HCT116 (cell line): ENCODE data around the gene ADAM11. TPM values are rescaled to one million over a fixed set of nuclear protein-coding genes. Genes with fewer than 3 reads are reported as not detected.

Experiments used
- ATAC-seq: fragments of 200-7000 bp; cut with Tn5 transposase; 2 replicates; pipeline ENCODE4 v1.9.1; 2020; ENCODE audit warnings: mild to moderate bottlenecking, moderate library complexity
- BruUV-seq: library from RNA; stranded (reverse); fragments of 400-500 nt; replicated peaks from 2 replicates; lab custom pipeline; 2021; lab: Mats Ljungman, UMichigan
- CTCF ChIA-PET: fragments of 300-600 bp; sonication (Branson Sonifier 250); formaldehyde crosslinking; loops from one replicate; lab custom pipeline; 2021; ENCODE audit warnings: antibody characterized with exemption; lab: Charles Lee
- POLR2A ChIA-PET: fragments of 300-600, 350-600 bp; sonication (Branson Sonifier 250); formaldehyde crosslinking; loops from one replicate; lab custom pipeline; 2021; ENCODE audit warnings: antibody characterized with exemption; lab: Charles Lee
- RAD21 ChIA-PET, 2 experiments: fragments of 300-600 bp; sonication (Branson Sonifier 250); formaldehyde crosslinking; loops; one replicate each; lab custom pipeline; 2023; ENCODE audit warnings: low total read pairs in 2 of 2; ENCODE audit not compliant: uncharacterized antibody in 2 of 2, unreplicated experiment in 2 of 2, low non-redundant PET in 1 of 2; lab: Charles Lee
- DNase-seq: peaks from one replicate; pipeline ENCODE4 v3.0.0-alpha.2; 2010; ENCODE audit warnings: low read depth, low spot score
- H2AFZ ChIP-seq: fragments of 200-600 bp; shearing (Covaris generic), sonication (generic); 2 replicates; pipeline ENCODE4 v1.6.1; 2017; ENCODE audit warnings: low read depth, mixed run types, mixed read lengths, antibody characterized with exemption, low read length; ENCODE audit not compliant: poor library complexity, severe bottlenecking
- H3K27ac ChIP-seq: 2 replicates; pipeline ENCODE4 v1.5.1; 2012; ENCODE audit warnings: low read depth, low read length
- H3K27me3 ChIP-seq: fragments of 200-600 bp; sonication (generic); 2 replicates; pipeline ENCODE4 v1.6.1; 2016; ENCODE audit warnings: mixed run types, low read length, mixed read lengths; ENCODE audit not compliant: insufficient read depth
- H3K36me3 ChIP-seq, 2 experiments: fragments of 200-500 bp in 1 of 2; fragments of 200-600 bp in 1 of 2; sonication (Bioruptor generic) in 1 of 2; sonication (generic) in 1 of 2; 2 replicates each; pipeline versions ENCODE4 v1.5.1 to v1.6.1; 2014 to 2016; ENCODE audit warnings: low read length in 2 of 2, inconsistent platforms in 1 of 2, mixed read lengths in 1 of 2, mixed run types in 1 of 2; ENCODE audit not compliant: insufficient read depth in 2 of 2, control insufficient read depth in 1 of 2
- H3K4me1 ChIP-seq, 2 experiments: fragments of 200-600 bp in 1 of 2; sonication (generic) in 1 of 2; 2 replicates each; pipeline versions ENCODE4 v1.5.1 to v1.6.1; 2012 to 2017; ENCODE audit warnings: low read length in 2 of 2, inconsistent platforms in 1 of 2, mild to moderate bottlenecking in 1 of 2, mixed read lengths in 1 of 2, mixed run types in 1 of 2, moderate library complexity in 1 of 2; ENCODE audit not compliant: insufficient read depth in 2 of 2, control insufficient read depth in 1 of 2
- H3K4me2 ChIP-seq: fragments of 200-600 bp; sonication (generic); 2 replicates; pipeline ENCODE4 v1.6.1; 2017; ENCODE audit warnings: mixed run types, low read length, mixed read lengths
- H3K4me3 ChIP-seq, 2 experiments: fragments of 200-600 bp in 1 of 2; sonication (generic) in 1 of 2; replicated peaks in 1 of 2; 2 replicates each; pipeline ENCODE4 v1.5.1; 2011 to 2016; ENCODE audit warnings: low read length in 2 of 2, control low read depth in 1 of 2, low read depth in 1 of 2, mild to moderate bottlenecking in 1 of 2, mixed read lengths in 1 of 2, mixed run types in 1 of 2
- H3K79me2 ChIP-seq: fragments of 200-600 bp; sonication (generic); 2 replicates; pipeline ENCODE4 v1.6.1; 2017; ENCODE audit warnings: mild to moderate bottlenecking, mixed run types, low read length, moderate library complexity, mixed read lengths; ENCODE audit not compliant: insufficient read depth
- H3K9ac ChIP-seq: fragments of 200-600 bp; sonication (generic); 2 replicates; pipeline ENCODE4 v1.6.1; 2016; ENCODE audit warnings: low read length, mixed read lengths
- H3K9me2 ChIP-seq: fragments of 200-600 bp; sonication (generic), shearing (Covaris generic); 2 replicates; pipeline ENCODE4 v1.6.1; 2017; ENCODE audit warnings: mixed run types, mild to moderate bottlenecking, moderate library complexity; ENCODE audit not compliant: insufficient read depth
- H3K9me3 ChIP-seq, 2 experiments: fragments of 200-500 bp in 1 of 2; fragments of 200-600 bp in 1 of 2; sonication (Bioruptor generic) in 1 of 2; sonication (generic) in 1 of 2; 2 replicates each; pipeline ENCODE4 v1.6.1; 2014 to 2017; ENCODE audit warnings: low read length in 2 of 2, mixed read lengths in 2 of 2, inconsistent platforms in 1 of 2, low read depth in 1 of 2, mild to moderate bottlenecking in 1 of 2, mixed run types in 1 of 2, moderate library complexity in 1 of 2; ENCODE audit not compliant: control insufficient read depth in 1 of 2, insufficient read depth in 1 of 2
- H4K20me1 ChIP-seq: fragments of 200-600 bp; sonication (generic), shearing (Covaris generic); 2 replicates; pipeline ENCODE4 v1.6.1; 2017; ENCODE audit warnings: mixed run types, mild to moderate bottlenecking, moderate library complexity; ENCODE audit not compliant: insufficient read depth
- CBX3 ChIP-seq: IDR thresholded peaks from 2 replicates; pipeline ENCODE4 v1.6.1; 2012; ENCODE audit warnings: low read depth
- CEBPB ChIP-seq: IDR thresholded peaks from 2 replicates; pipeline ENCODE4 v1.6.1; 2012; ENCODE audit warnings: low read depth
- JUND ChIP-seq: IDR thresholded peaks from 2 replicates; pipeline ENCODE4 v1.6.1; 2012
- POLR2AphosphoS5 ChIP-seq: IDR thresholded peaks from 2 replicates; pipeline ENCODE4 v1.6.1; 2011; ENCODE audit warnings: mild to moderate bottlenecking, low read depth, low read length, moderate library complexity
- RAD21 ChIP-seq: IDR thresholded peaks from 2 replicates; pipeline ENCODE4 v1.6.1; 2012; ENCODE audit warnings: low read depth, mild to moderate bottlenecking
- SP1 ChIP-seq: IDR thresholded peaks from 2 replicates; pipeline ENCODE4 v1.6.1; 2012; ENCODE audit warnings: low read depth
- SRF ChIP-seq: IDR thresholded peaks from 2 replicates; pipeline ENCODE4 v1.6.1; 2012; ENCODE audit warnings: low read depth
- ZFX ChIP-seq: fragments of 450-650 bp; IDR thresholded peaks from 2 replicates; pipeline ENCODE4 v1.6.1; 2017
- ZNF274 ChIP-seq: fragments of 200-500 bp; sonication (Bioruptor generic); IDR thresholded peaks from 2 replicates; pipeline ENCODE4 v1.6.1; 2014; ENCODE audit warnings: mild to moderate bottlenecking, low read depth, low read length, inconsistent platforms
- intact Hi-C: fragments of 100-400 bp; cut with micrococcal nuclease; formaldehyde crosslinking; loops from 2 replicates; pipeline ENCODE4 v1.10.0; 2022
- total RNA-seq: library from RNA; stranded (reverse); gene quantifications from one replicate; pipeline ENCODE4 v1.2.1, GENCODE V29; 2021; ENCODE audit not compliant: unreplicated experiment
- TF ChIP-seq, protein P1 (sequence below): IDR thresholded peaks from 2 replicates; pipeline ENCODE4 v1.6.1; 2011; ENCODE audit warnings: mild to moderate bottlenecking, low read length, moderate library complexity; ENCODE audit not compliant: insufficient replicate concordance; ENCODE audit errors: extremely low read depth
- TF ChIP-seq, protein P2 (sequence below): IDR thresholded peaks from 2 replicates; pipeline ENCODE4 v1.6.1; 2012
- TF ChIP-seq, protein P3 (sequence below): IDR thresholded peaks from 2 replicates; pipeline ENCODE4 v1.6.1; 2012

Gene ADAM11
- total RNA-seq, 1 experiment from 2014 or later = 7.7 TPM

DNA sequence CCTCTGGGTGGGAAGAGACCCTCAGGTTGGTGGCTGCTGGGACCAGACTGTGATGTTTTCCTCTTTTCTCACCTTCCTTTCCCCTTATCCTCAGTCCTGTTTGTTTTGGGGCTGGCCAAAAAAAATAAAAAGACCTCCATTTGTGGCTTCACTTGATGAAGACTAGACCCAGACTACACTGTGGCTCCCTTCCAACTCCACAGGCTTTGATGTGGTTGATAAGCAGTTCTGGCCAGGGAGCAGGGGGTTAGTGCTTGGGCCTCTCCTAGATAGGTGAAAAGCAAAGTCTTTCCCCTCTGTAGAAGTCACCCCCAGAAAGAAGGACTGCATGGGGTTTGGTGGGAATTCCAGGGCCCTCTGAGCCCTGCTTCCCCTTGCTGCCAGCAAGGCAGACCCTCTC, 11.2 kb upstream of the ADAM11 start:
- H2AFZ ChIP-seq = no peak overlapping the region
- POLR2A ChIA-PET = no interaction called here

More for the DNA sequence above, 11.2 kb upstream of the ADAM11 start:
- Histone ChIP-seq H3K4me2 (no peak overlapping the region), H3K79me2 (no peaks in the 10 kb centered on the region), H3K9ac (no peak overlapping the region), H3K4me3 (no peak overlapping the region), H3K9me2 (no peaks in the 10 kb centered on the region), H3K36me3 (peaks cover 0 to 4% of the 10 kb centered on the region in 2 experiments; a peak in 3 of 4 replicates), H3K4me1 (no peaks in the 10 kb centered on the region), H3K9me3 (no peaks in the 10 kb centered on the region), H3K27ac (no peak overlapping the region), H3K27me3 (no peaks in the 10 kb centered on the region), H4K20me1 (no peaks in the 10 kb centered on the region)
- intact Hi-C loops = no loop called here
- ATAC-seq = 0 out of 2 replicates have a peak, but pooled peaks have one; percentile 31
- no TSS peak for BruUV-seq
- DNase-seq = no peak
- TF ChIP-seq, protein P1, sequence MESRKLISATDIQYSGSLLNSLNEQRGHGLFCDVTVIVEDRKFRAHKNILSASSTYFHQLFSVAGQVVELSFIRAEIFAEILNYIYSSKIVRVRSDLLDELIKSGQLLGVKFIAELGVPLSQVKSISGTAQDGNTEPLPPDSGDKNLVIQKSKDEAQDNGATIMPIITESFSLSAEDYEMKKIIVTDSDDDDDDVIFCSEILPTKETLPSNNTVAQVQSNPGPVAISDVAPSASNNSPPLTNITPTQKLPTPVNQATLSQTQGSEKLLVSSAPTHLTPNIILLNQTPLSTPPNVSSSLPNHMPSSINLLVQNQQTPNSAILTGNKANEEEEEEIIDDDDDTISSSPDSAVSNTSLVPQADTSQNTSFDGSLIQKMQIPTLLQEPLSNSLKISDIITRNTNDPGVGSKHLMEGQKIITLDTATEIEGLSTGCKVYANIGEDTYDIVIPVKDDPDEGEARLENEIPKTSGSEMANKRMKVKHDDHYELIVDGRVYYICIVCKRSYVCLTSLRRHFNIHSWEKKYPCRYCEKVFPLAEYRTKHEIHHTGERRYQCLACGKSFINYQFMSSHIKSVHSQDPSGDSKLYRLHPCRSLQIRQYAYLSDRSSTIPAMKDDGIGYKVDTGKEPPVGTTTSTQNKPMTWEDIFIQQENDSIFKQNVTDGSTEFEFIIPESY = no peak
- no peak for TF ChIP-seq JUND
- no peak for TF ChIP-seq POLR2AphosphoS5
- TF ChIP-seq CBX3 = no peak
- TF ChIP-seq SP1 = no peak
- no peak for TF ChIP-seq RAD21
- TF ChIP-seq ZNF274 = no peak
- no peak for TF ChIP-seq CEBPB
- TF ChIP-seq SRF = no peak
- TF ChIP-seq, protein P2, sequence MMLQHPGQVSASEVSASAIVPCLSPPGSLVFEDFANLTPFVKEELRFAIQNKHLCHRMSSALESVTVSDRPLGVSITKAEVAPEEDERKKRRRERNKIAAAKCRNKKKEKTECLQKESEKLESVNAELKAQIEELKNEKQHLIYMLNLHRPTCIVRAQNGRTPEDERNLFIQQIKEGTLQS = no peak
- TF ChIP-seq, protein P3, sequence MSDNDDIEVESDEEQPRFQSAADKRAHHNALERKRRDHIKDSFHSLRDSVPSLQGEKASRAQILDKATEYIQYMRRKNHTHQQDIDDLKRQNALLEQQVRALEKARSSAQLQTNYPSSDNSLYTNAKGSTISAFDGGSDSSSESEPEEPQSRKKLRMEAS = no peak
- TF ChIP-seq ZFX = no peak
- ChIA-PET RAD21 (no interaction called here), CTCF (no interaction called here)
